ENCODE data around the gene GPSM1.

Gene GPSM1

DNA sequence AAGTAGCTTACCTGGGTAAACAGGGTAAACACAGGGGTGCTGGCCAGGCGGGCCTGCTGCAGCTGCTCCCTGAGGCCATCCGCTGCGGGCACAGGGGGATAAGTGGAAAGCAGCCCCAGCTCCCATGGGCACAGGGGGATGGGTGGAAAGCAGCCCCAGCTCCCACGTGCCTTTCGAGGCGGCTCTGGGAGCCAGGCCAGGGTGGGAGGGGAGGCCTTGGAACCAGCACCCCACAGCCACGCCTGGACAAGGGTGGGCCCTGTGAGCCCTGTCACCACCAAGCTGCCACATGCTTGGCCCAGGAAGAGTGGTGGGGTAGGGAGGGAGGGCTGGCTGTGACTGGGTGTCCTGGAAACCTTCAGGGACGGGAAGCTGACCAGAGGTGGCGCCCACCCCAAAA lies 54.0 kb downstream of the GPSM1 start:
- no peak for TF ChIP-seq TAF1 (IDR thresholded peaks at IDR 0.05; ENCODE audit: low read depth)
- no peak for TF ChIP-seq FOXM1 (IDR thresholded peaks at IDR 0.05; ENCODE audit: borderline replicate concordance, low read depth)
- TF ChIP-seq NFIC (IDR thresholded peaks at IDR 0.05), result no peak

DNA sequence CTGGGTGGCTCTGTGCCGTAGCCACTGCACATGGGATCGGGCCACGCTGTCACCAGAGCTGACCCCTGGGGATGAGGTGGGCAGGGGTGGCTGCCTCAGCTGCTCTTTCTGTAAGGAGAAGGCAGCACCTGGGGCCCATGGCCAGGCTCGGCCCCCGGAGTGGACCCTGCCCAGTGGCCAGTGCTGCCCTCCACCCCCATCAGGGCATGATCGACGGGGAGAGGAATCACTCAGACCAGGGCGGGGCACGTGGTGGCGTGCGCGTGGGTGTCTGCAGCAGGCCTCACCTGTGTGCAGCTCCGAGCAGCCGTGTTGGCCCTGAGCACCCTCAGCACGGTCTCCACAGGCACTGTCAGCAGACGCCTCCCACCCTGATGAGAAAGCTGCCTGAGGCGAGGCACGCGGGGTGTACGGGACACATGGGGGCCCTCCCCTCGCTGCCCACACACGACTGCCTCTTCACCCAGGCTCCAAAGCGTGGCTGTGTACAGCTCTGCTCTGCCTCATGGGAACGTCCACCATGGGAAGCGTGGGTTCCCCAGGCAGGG lies 54.7 kb downstream of the GPSM1 start:
- TF ChIP-seq, protein P1, sequence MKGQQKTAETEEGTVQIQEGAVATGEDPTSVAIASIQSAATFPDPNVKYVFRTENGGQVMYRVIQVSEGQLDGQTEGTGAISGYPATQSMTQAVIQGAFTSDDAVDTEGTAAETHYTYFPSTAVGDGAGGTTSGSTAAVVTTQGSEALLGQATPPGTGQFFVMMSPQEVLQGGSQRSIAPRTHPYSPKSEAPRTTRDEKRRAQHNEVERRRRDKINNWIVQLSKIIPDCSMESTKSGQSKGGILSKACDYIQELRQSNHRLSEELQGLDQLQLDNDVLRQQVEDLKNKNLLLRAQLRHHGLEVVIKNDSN (IDR thresholded peaks at IDR 0.05), result no peak
- TF ChIP-seq ZBTB7A (IDR thresholded peaks at IDR 0.05; ENCODE audit: low read depth) (no peak), EP300 (IDR thresholded peaks at IDR 0.05; ENCODE audit: borderline replicate concordance) (no peak), FOXM1 (IDR thresholded peaks at IDR 0.05; ENCODE audit: borderline replicate concordance, low read depth) (no peak), NFIC (IDR thresholded peaks at IDR 0.05) (no peak)
- TF ChIP-seq, protein P2, sequence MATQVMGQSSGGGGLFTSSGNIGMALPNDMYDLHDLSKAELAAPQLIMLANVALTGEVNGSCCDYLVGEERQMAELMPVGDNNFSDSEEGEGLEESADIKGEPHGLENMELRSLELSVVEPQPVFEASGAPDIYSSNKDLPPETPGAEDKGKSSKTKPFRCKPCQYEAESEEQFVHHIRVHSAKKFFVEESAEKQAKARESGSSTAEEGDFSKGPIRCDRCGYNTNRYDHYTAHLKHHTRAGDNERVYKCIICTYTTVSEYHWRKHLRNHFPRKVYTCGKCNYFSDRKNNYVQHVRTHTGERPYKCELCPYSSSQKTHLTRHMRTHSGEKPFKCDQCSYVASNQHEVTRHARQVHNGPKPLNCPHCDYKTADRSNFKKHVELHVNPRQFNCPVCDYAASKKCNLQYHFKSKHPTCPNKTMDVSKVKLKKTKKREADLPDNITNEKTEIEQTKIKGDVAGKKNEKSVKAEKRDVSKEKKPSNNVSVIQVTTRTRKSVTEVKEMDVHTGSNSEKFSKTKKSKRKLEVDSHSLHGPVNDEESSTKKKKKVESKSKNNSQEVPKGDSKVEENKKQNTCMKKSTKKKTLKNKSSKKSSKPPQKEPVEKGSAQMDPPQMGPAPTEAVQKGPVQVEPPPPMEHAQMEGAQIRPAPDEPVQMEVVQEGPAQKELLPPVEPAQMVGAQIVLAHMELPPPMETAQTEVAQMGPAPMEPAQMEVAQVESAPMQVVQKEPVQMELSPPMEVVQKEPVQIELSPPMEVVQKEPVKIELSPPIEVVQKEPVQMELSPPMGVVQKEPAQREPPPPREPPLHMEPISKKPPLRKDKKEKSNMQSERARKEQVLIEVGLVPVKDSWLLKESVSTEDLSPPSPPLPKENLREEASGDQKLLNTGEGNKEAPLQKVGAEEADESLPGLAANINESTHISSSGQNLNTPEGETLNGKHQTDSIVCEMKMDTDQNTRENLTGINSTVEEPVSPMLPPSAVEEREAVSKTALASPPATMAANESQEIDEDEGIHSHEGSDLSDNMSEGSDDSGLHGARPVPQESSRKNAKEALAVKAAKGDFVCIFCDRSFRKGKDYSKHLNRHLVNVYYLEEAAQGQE (IDR thresholded peaks at IDR 0.05; ENCODE audit: low read depth), result no peak

DNA sequence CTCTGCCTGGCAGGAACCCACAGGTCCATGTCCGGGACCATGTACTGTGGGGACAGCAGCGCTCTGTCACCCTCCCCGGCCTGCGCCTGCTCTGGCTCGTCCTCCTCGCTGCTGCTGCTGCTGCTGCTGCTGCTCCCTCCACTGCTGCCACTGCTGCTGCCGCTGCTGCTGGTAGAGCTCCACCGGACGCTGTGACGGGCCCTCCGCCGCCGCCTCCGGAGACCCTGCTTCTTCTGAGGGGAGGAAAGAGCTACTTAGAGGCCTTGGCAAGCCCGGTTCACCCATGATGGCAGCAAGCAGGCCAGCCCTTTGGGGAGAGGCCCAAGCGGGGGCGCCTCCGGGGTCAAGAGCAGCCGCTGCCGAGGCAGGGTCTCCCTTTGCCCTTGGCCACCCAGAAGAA lies 56.1 kb downstream of the GPSM1 start:
- no peak for TF ChIP-seq CEBPB (IDR thresholded peaks at IDR 0.05)
- TF ChIP-seq, protein P2 (IDR thresholded peaks at IDR 0.05; ENCODE audit: low read depth), result no peak

DNA sequence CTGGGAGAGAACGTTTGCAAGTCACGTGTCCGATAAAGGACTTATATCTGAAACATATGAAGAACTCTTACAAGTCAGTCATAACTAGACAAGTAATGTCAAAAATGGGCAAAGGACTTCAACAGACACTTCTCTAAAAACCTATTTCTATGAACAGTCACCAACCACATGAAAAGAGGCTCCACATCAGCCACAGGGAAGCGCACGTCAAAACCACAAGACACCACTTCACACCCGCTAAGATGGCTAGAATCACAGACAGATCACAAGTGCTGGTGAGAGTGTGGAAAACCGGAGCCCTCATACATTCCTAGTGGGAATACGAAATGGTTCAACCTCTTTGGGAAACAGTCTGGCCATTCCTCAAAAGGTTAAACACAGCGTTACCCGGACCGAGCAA lies 57.7 kb downstream of the GPSM1 start:
- TF ChIP-seq TCF12 (IDR thresholded peaks at IDR 0.05; ENCODE audit: low read depth) (no peak), EP300 (IDR thresholded peaks at IDR 0.05; ENCODE audit: borderline replicate concordance) (no peak), NFIC (IDR thresholded peaks at IDR 0.05) (no peak), ZBTB7A (IDR thresholded peaks at IDR 0.05; ENCODE audit: low read depth) (no peak)
- TF ChIP-seq, protein P2 (IDR thresholded peaks at IDR 0.05; ENCODE audit: low read depth), result no peak
- TF ChIP-seq, protein P3, sequence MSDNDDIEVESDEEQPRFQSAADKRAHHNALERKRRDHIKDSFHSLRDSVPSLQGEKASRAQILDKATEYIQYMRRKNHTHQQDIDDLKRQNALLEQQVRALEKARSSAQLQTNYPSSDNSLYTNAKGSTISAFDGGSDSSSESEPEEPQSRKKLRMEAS (IDR thresholded peaks at IDR 0.05), result no peak

DNA sequence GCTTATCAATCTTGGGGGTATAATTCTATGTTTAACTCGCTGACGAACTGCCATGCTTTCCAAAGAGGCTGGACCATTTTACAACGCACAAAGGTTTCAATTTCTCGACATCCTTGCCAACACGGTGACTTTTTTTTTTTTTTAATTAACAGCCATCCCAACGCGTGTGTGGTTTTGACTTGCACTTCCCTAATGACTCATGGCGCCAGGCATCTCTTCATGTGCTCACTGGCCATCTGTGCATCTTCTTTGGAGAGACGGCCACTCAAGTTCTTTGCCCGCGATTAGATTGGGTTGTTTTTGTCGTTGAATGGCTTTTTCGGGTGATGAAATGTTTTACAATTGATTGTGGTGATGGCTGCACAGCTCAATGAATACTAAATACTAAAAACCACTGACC lies 58.7 kb downstream of the GPSM1 start:
- TF ChIP-seq, protein P1 (IDR thresholded peaks at IDR 0.05), result no peak
- no peak for TF ChIP-seq CEBPB (IDR thresholded peaks at IDR 0.05)
- TF ChIP-seq FOXM1 (IDR thresholded peaks at IDR 0.05; ENCODE audit: borderline replicate concordance, low read depth), result no peak
- TF ChIP-seq, protein P3 (IDR thresholded peaks at IDR 0.05), result no peak
- TF ChIP-seq ZBTB7A (IDR thresholded peaks at IDR 0.05; ENCODE audit: low read depth), result no peak
- TF ChIP-seq RAD21 (IDR thresholded peaks at IDR 0.05; ENCODE audit: low read depth), result no peak

DNA sequence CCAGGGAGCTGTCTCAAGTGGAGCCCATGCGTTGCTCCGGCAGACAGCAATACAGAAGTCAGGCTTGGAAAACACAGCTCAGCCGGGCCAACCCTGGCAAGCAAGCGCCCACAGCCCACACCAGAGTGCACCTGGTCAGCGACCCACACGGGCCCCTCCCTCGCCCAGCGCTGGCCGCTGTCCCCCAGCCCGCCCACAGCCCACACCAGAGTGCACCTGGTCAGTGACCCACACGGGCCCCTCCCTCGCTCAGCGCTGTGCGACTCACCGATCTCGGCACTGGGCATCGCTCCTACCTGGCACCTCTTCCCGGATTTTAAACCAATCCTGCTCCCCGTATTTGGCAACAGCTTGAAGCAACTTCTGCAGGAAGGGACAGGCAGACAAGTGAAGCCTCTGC lies 59.9 kb downstream of the GPSM1 start:
- TF ChIP-seq NFIC (IDR thresholded peaks at IDR 0.05) (no peak), CREB1 (IDR thresholded peaks at IDR 0.05; ENCODE audit: low read depth) (no peak), RAD21 (IDR thresholded peaks at IDR 0.05; ENCODE audit: low read depth) (no peak)
